ENCODE data around the gene NDUFAF2.
A peak's percentile ranks its signal among the peaks of the same experiment; 100 is the strongest.

NDUFAF2 gene

GRCh38 chr5:61098251-61098995 is 153.4 kb downstream of the NDUFAF2 start:
- TF ChIP-seq GATA3 (IDR thresholded peaks at IDR 0.05; ENCODE audit: low read depth, low read length) (peak; percentile 58; the same call in 1 of the 2 replicates), GATA2 (IDR thresholded peaks at IDR 0.05; ENCODE audit: low read depth, low read length) (peak; percentile 67)

GRCh38 chr5:61100437-61100836 is 155.4 kb downstream of the NDUFAF2 start:
- no peak for TF ChIP-seq GATA3 (IDR thresholded peaks at IDR 0.05; ENCODE audit: low read depth, low read length)
- no peak for TF ChIP-seq GATA2 (IDR thresholded peaks at IDR 0.05; ENCODE audit: low read depth, low read length)

- TF ChIP-seq GATA2 (IDR thresholded peaks at IDR 0.05; ENCODE audit: low read depth, low read length), result no peak
- TF ChIP-seq GATA3 (IDR thresholded peaks at IDR 0.05; ENCODE audit: low read depth, low read length), result no peak
Measured at GRCh38 chr5:61114441-61114840, 169.4 kb downstream of the NDUFAF2 start.

GRCh38 chr5:61115968-61116367 is 171.0 kb downstream of the NDUFAF2 start:
- TF ChIP-seq GATA3 (IDR thresholded peaks at IDR 0.05; ENCODE audit: low read depth, low read length) (no peak), GATA2 (IDR thresholded peaks at IDR 0.05; ENCODE audit: low read depth, low read length) (no peak)

GRCh38 chr5:61119066-61119465 is 174.1 kb downstream of the NDUFAF2 start:
- no peak for TF ChIP-seq GATA2 (IDR thresholded peaks at IDR 0.05; ENCODE audit: low read depth, low read length)
- TF ChIP-seq GATA3 (IDR thresholded peaks at IDR 0.05; ENCODE audit: low read depth, low read length), result no peak

- TF ChIP-seq GATA2 (IDR thresholded peaks at IDR 0.05; ENCODE audit: low read depth, low read length) (no peak), GATA3 (IDR thresholded peaks at IDR 0.05; ENCODE audit: low read depth, low read length) (no peak)
Measured at GRCh38 chr5:61120534-61120933, 175.5 kb downstream of the NDUFAF2 start.

- no peak for TF ChIP-seq GATA3 (IDR thresholded peaks at IDR 0.05; ENCODE audit: low read depth, low read length)
- no peak for TF ChIP-seq GATA2 (IDR thresholded peaks at IDR 0.05; ENCODE audit: low read depth, low read length)
Measured at GRCh38 chr5:61123145-61123544, 178.1 kb downstream of the NDUFAF2 start.

GRCh38 chr5:61130289-61130688 is 185.3 kb downstream of the NDUFAF2 start:
- no peak for TF ChIP-seq GATA3 (IDR thresholded peaks at IDR 0.05; ENCODE audit: low read depth, low read length)
- TF ChIP-seq GATA2 (IDR thresholded peaks at IDR 0.05; ENCODE audit: low read depth, low read length), result no peak

- TF ChIP-seq GATA3 (IDR thresholded peaks at IDR 0.05; ENCODE audit: low read depth, low read length) (no peak), GATA2 (IDR thresholded peaks at IDR 0.05; ENCODE audit: low read depth, low read length) (no peak)
Measured at GRCh38 chr5:61132559-61132958, 187.6 kb downstream of the NDUFAF2 start.

GRCh38 chr5:61137835-61138234 is 192.8 kb downstream of the NDUFAF2 start:
- TF ChIP-seq GATA3 (IDR thresholded peaks at IDR 0.05; ENCODE audit: low read depth, low read length) (no peak), GATA2 (IDR thresholded peaks at IDR 0.05; ENCODE audit: low read depth, low read length) (no peak)

GRCh38 chr5:61139094-61139873 is 194.3 kb downstream of the NDUFAF2 start:
- TF ChIP-seq GATA3 (IDR thresholded peaks at IDR 0.05; ENCODE audit: low read depth, low read length) (no peak), GATA2 (IDR thresholded peaks at IDR 0.05; ENCODE audit: low read depth, low read length) (no peak)

- TF ChIP-seq GATA2 (IDR thresholded peaks at IDR 0.05; ENCODE audit: low read depth, low read length), result no peak
- TF ChIP-seq GATA3 (IDR thresholded peaks at IDR 0.05; ENCODE audit: low read depth, low read length), result no peak
Measured at GRCh38 chr5:61139931-61140330, 194.9 kb downstream of the NDUFAF2 start.

GRCh38 chr5:61141801-61142200 is 196.8 kb downstream of the NDUFAF2 start:
- TF ChIP-seq GATA2 (IDR thresholded peaks at IDR 0.05; ENCODE audit: low read depth, low read length), result no peak
- TF ChIP-seq GATA3 (IDR thresholded peaks at IDR 0.05; ENCODE audit: low read depth, low read length), result no peak

- TF ChIP-seq GATA2 (IDR thresholded peaks at IDR 0.05; ENCODE audit: low read depth, low read length), result no peak
- no peak for TF ChIP-seq GATA3 (IDR thresholded peaks at IDR 0.05; ENCODE audit: low read depth, low read length)
Measured at GRCh38 chr5:61142391-61142790, 197.4 kb downstream of the NDUFAF2 start.

- TF ChIP-seq GATA3 (IDR thresholded peaks at IDR 0.05; ENCODE audit: low read depth, low read length), result no peak
- no peak for TF ChIP-seq GATA2 (IDR thresholded peaks at IDR 0.05; ENCODE audit: low read depth, low read length)
Measured at GRCh38 chr5:61142811-61143210, 197.8 kb downstream of the NDUFAF2 start.

All from SH-SY5Y (cell line).